ENCODE data around the gene HIKESHI.
"Not testable (repeated sequence)": the region's sequence is repeated elsewhere in the genome, so short reads cannot be mapped to it uniquely, and the experiment has no call there.

Gene HIKESHI

DNA sequence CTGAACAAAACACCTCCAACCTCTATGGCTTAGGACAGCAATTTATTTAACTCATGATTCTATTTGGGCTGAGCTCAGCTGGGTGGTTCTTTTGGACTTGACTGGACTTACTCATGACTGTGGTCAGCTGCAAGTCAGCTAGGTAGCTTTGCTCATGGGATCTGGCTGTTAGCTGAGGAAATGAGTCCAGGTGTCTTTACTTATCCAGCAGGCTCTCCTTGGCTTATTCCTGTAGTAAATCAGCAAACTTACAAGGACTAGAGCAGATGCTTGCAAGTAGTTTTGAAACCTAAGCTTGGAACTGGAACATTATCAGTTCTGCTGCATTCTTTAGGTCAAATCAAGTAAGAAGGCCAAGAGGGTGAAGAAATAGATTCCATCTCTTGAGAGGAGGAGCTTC, 8.0 kb upstream of the HIKESHI start:
- DNase-seq: no peak

GRCh38 chr11:86301742-86302091, 323 bp upstream of the HIKESHI start:
- DNase-seq: no peak

DNA sequence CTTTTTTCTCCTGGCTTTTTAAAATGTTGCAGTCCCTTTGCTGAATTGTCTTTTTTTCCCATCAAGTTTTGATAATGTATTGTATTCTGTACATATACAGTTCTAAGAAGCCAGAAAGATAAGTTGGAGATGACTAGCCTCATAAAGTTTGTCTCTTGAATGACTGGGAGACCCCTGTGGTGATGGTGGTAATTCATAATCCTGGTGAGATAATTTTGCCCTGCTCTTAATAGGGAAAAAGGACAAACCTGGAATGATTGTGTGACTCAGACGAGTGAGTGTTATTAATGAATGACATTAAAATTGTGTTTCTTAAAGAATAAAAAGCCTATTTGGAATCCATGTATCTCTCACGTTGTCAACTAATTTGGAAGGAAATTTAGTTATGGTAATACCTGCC, 1.2 kb downstream of the HIKESHI start:
- no peak for DNase-seq

- not testable (repeated sequence) for DNase-seq
Measured at GRCh38 chr11:86308710-86309109, 6.7 kb downstream of the HIKESHI start.

- no peak for DNase-seq
Measured at GRCh38 chr11:86313793-86314192, 11.8 kb downstream of the HIKESHI start.

- DNase-seq: no peak
Measured at GRCh38 chr11:86314636-86315035, 12.6 kb downstream of the HIKESHI start.

DNA sequence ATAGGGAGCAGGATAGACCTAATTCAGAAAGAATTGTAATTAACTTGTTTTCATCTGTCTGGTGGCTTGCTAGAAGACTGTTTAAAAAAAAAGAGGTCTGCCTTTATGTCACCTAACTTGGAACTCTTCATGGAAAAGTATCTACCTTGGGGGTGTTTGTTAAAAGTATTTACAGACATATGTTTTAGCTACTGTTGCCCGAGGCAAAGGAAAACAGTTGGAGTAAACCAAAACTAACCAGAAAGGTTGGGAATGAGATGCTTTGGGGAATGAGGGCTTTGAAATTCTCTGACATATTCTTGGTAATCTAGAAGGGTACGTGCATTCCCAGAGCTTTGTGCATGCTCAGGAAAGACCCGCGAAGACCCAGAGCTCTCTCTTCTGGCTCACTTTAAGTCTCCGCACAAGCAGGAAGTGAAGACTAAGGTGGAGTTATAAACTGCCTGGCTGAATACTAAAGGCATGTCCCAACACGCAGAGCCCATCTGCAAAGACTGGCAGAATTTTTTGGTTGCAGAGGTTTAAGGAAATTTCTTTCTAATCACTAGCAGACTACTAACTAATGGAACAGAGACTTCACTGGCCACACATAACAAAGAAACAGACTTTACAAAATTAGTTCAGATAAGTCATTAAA, 33.2 kb downstream of the HIKESHI start:
- DNase-seq: no peak

DNA sequence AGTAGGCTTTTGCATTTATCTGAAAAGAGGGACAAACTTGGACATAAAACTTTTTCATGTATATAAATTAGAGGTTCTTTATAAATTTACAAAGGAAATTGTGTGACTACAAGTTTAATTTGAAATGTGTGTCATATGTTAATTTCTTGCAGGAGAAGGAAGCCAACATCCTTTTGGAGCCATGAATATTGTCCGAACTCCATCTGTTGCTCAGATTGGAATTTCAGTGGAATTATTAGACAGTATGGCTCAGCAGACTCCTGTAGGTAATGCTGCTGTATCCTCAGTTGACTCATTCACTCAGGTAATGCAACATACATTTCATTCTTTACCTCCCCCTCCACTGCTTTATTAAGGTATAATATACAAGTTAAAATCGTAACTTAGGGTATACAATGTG, 35.2 kb downstream of the HIKESHI start:
- no peak for DNase-seq

DNA sequence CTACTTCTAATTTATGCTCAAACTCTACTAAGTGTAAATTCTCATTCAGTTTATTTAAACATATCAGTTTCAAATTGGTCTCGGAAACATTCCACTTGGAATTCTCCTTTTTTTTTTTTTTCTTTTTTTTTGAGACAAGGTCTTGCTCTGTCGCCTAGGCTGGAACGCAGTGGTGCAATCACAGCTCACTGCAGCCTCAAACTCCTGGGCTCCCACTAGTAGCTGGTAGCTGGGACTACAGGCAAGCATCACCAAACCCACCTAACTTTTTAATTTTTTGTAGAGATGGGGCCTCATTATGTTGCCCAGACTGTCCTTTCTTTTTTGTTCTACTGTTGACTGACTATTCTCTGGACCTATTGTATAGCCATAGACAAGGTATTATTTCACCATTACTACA, 39.3 kb downstream of the HIKESHI start:
- DNase-seq: no peak

DNA sequence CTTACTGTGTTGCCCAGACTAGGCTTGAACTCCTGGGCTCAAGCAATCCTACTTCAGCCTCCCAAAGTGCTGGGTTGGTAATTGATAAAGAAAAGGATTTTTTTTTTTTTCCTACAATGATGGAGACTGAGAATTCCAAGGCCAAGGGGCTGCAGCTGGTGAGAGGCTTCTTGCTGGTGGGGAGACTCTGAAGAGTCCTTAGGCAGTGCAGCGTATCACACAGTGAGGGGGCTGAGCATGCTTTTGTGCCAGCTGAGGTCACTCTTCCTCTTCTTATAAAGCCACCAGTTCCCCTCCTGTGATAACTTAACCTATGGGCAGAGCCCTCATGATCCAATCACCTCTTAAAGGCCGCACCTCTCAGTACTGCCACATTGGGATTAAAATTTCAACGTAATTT, 44.5 kb downstream of the HIKESHI start:
- DNase-seq: no peak

DNA sequence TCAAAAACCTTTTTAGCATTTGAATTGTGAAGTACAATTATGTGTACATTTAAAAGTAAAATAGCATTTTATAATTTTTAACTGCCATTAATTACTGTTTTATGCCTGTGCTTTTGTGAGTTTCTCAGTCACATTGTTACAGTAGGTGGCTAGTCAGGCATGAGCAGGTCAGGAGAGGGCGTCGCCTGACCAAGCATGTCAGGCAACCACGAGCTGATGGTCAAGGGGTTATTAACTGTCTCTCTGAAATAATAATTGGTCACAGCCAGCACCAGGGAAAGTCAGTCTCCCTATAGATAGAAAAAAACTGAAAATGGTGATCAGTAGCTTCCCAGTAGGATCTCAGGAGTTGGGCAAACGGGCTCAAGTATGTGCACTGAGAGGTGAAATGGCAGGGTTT, 53.2 kb downstream of the HIKESHI start:
- no peak for DNase-seq

DNA sequence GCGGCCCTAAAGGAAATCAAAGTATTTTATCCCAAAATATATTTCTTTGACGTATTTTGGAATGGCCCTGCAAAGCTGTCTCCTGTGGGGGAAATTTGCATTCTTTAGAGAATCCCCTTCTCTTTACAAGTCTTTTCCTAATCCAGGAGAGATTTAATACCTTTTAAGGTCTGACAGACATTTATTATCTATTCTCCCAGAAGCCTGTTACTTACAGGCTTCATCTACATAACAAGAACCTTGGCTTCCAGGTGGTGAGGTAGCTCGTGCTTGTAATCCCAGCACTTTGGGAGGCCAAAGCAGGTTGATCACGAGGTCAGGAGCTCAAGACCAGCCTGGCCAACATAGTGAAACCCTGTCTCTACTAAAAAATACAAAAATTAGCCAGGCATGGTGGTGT, 55.4 kb downstream of the HIKESHI start:
- DNase-seq: not testable (repeated sequence)

- DNase-seq: no peak
Measured at GRCh38 chr11:86358720-86359119, 56.7 kb downstream of the HIKESHI start.

DNA sequence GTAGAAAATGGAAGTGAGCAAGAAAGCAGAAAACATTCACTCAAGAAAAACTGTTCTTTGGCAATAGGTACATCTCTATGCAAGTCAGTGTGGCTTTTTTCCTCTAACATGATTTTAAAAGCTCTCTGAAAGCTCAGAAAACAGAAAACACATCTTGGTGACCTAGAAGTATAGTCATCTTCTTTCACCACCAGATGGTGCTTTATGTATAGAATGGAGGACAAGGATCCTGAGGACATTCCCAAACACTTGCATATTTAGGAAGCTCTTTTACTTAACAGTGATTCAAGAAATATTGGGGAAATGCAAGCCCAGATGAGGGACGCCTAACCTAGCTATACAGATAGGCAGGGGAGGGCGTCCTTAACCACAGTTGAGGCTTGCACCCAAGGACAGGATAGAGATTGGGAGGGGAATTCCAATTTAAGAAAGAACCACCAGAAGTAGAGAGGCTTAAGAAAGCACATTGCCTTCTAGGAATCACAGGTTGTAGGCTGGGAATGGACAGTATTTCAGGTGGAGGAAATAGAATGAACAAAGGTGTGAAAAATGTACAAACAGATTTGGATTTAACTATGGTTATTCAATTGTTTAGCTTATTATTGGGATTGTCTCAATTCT, 58.8 kb downstream of the HIKESHI start:
- DNase-seq: no peak

- no peak for DNase-seq
Measured at GRCh38 chr11:86363424-86363823, 61.4 kb downstream of the HIKESHI start.

GRCh38 chr11:86365546-86365945, 63.5 kb downstream of the HIKESHI start:
- DNase-seq: no peak

DNA sequence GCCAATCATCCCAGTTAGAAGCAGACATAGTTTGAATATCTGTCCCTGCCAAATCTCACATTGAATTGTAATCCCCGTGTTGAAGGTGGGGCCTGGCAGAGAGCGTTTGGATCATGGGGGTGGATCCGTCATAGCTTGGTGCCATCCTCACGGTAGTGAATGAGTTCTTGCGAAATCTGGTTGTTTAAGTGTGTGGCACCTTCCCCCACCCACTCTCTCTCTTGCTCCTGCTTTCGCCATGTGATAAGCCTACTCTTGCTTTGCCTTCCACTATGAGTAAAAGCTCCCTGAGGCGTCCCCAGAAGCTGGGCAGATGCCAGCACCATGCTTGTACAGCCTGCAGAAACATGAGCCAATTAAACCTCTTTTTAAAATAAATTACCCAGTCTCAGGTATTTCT, 67.6 kb downstream of the HIKESHI start:
- no peak for DNase-seq

DNA sequence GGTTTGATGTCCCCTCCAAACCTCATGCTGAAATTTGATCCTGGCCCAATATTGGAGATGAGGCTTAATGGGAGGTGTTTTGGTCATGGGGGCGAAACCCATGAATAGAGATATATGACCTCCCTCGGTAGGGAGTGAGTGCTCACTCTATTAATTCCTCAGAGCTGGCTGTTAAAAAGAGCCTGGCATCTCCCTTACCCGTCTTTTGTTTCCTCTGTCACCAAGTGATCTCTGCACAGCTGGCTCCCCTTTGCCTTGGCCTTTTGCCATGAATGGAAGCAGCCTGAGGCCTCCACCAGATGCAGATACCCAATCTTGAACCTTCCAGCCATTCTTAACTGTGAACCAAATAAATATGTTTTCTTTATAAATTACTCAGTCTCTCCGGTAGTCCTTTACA, 68.1 kb downstream of the HIKESHI start:
- DNase-seq: no peak

DNA sequence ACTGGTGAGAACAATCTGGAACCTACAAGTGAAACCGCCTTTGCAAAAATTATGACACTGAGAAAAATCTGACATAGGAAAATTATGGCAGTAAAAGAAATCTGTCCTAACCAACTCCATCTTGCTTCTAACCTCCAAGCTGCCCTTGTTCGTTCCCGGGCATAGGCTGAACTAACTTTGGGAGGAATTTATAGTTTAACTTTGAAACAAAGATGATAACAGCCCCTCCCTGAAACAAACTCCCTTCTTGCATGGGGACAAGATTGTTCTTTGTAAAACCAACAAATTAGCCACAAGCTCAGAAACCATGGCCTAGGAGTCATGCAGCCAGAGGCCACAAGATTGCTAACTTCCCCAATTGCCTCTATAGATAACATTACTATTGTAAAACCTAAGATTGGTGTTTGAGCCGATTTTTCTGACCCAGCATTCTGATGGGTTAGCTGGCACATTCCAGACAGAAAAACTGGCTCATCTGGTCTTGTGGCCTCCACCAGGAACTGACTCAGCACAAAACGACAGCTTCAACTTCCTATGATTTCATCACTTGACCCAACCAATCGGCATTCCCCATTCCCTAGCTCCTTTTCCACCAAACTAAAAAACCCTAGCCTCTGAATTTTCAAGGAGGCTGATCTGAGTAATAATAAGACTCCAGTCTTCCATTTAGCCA, 69.0 kb downstream of the HIKESHI start:
- no peak for DNase-seq

GRCh38 chr11:86372041-86372440, 70.0 kb downstream of the HIKESHI start:
- DNase-seq: no peak

- no peak for DNase-seq
Measured at GRCh38 chr11:86372586-86372985, 70.5 kb downstream of the HIKESHI start.

DNA sequence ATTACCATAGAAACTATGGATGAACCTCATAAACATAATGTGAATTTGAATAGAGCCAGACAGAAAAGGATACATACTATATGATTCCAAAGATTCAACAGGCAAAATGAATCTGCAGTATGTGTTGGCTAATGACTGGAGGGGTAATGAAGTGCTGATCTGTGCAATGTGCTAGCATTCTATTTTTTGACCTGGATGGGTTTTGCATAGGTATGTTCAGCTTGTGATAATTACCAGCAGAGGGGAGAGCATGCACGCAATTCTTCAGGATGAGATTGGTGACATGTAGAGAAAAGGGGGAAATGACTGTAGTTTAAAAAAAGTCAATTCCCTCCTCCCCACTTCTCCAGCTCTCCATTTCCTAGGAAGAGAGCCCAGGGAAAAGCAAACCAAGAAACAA, 72.0 kb downstream of the HIKESHI start:
- no peak for DNase-seq

DNA sequence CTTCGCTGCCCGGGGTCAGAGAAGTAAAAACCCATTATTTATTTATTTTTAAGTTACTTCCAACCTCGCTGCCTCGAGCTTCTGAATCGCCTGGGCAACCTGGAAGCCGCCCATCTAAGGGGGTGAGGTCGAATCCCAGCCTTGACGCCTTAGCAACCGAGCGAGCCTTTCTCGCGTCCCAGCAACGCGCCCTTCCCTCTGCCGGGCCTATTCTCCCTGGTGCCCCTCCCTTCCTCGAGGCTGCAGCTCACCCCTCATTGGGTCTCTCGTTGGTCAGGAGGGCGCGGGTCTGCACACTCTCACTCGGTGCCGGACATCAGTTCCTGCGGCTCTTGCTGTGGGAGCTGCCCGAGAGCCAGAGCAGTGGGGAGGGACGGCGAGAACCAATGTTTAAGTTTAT, 72.5 kb downstream of the HIKESHI start, which contains the start of gene CCDC81:
CCDC81 (plus strand) TSS at position 302 of the 400 bp plus-strand sequence. CDS start 277 bp downstream, outside the sequence.
- DNase-seq: no peak

DNA sequence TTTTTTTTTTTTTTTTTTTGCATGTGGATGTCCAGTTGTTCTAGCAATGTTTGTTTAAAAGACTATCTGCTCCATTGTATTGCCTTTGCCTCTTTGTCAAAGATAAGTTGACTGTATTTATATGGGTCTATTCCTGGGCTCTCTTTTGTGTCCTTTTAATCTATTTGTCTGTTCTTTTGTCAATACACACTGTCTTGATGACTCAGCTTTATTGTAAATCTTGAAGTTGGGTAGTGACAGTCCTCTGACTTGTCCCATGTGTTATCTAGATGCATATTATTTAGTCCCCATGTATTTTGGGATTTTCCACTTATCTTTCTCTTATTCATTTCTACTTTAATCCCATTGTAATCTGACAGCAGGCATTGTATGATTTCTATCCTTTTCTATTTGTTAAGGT, 75.9 kb downstream of the HIKESHI start:
- DNase-seq: no peak
